DND-41 (cell line): ENCODE measurements around the gene RAD18.

Experiments used
- ATAC-seq: fragments of 200-7000 bp; cut with Tn5 transposase; 3 replicates; pipeline ENCODE4 v1.9.1; 2021; ENCODE audit warnings: low read depth; ENCODE audit not compliant: insufficient read depth
- DNase-seq: peaks from one replicate; pipeline ENCODE4 v3.0.0-alpha.2; 2020
- H2AFZ ChIP-seq: 2 replicates; pipeline ENCODE4 v1.6.0; 2012; ENCODE audit warnings: low read depth, low read length
- H3K27ac ChIP-seq: 2 replicates; pipeline ENCODE4 v1.5.1; 2012; ENCODE audit warnings: low read length, inconsistent platforms
- H3K27me3 ChIP-seq: fragments of 200-600 bp; sonication (generic); 2 replicates; pipeline ENCODE4 v1.6.0; 2012; ENCODE audit warnings: low read length, mild to moderate bottlenecking, inconsistent platforms; ENCODE audit not compliant: insufficient read depth, poor library complexity
- H3K36me3 ChIP-seq: 2 replicates; pipeline ENCODE4 v1.5.1; 2012; ENCODE audit warnings: low read length, inconsistent platforms; ENCODE audit not compliant: insufficient read depth
- H3K4me1 ChIP-seq: 2 replicates; pipeline ENCODE4 v1.5.1; 2012; ENCODE audit warnings: mild to moderate bottlenecking, low read length; ENCODE audit not compliant: insufficient read depth
- H3K4me2 ChIP-seq: 2 replicates; pipeline ENCODE4 v1.6.0; 2012; ENCODE audit warnings: mild to moderate bottlenecking, moderate library complexity, low read length, inconsistent platforms; ENCODE audit not compliant: insufficient read depth
- H3K4me3 ChIP-seq, 2 experiments: fragments of 200-600 bp in 1 of 2; shearing (Covaris generic) in 1 of 2; 2 replicates each; pipeline ENCODE4 v1.5.1; 2012 to 2016; ENCODE audit warnings: inconsistent platforms in 2 of 2, low read length in 2 of 2, mild to moderate bottlenecking in 2 of 2, low read depth in 1 of 2, moderate library complexity in 1 of 2
- H3K79me2 ChIP-seq: 2 replicates; pipeline ENCODE4 v1.6.0; 2012; ENCODE audit warnings: low read length, inconsistent platforms; ENCODE audit not compliant: insufficient read depth
- H3K9ac ChIP-seq: 2 replicates; pipeline ENCODE4 v1.6.0; 2012; ENCODE audit warnings: low read depth, mild to moderate bottlenecking, inconsistent platforms, low read length, moderate library complexity
- H3K9me3 ChIP-seq: 2 replicates; pipeline ENCODE4 v1.5.1; 2012; ENCODE audit warnings: low read length, moderate library complexity, mild to moderate bottlenecking, inconsistent platforms; ENCODE audit not compliant: insufficient read depth, severe bottlenecking
- H4K20me1 ChIP-seq: 2 replicates; pipeline ENCODE4 v1.6.0; 2012; ENCODE audit warnings: low read length; ENCODE audit not compliant: insufficient read depth
- CTCF ChIP-seq: IDR thresholded peaks from 2 replicates; pipeline ENCODE4 v1.5.1; 2012; ENCODE audit warnings: borderline replicate concordance, low read length, moderate library complexity, mild to moderate bottlenecking; ENCODE audit not compliant: poor library complexity, severe bottlenecking; ENCODE audit errors: extremely low read depth
- EZH2 ChIP-seq: IDR thresholded peaks from 3 replicates; pipeline ENCODE4 v1.6.1; 2012; ENCODE audit warnings: borderline replicate concordance, low read depth, mild to moderate bottlenecking, moderate library complexity, low read length, inconsistent platforms; ENCODE audit not compliant: severe bottlenecking

RAD18 gene

GRCh38 chr3:8972639-8973038, 9.4 kb upstream of the RAD18 start:
- H3K4me3 ChIP-seq: no peak overlapping the region
- no peak overlapping the region for H3K9ac ChIP-seq
- no peak overlapping the region for H3K27ac ChIP-seq
- DNase-seq (no peak), ATAC-seq (peak; percentile 47; the same call in 1 of the 3 replicates)
- H3K9me3 ChIP-seq: no peaks in the 10 kb centered on the region
- H3K4me2 ChIP-seq: no peak overlapping the region
- no peaks in the 10 kb centered on the region for H3K79me2 ChIP-seq
- TF ChIP-seq CTCF: no peak
- TF ChIP-seq EZH2: no peak
- H3K36me3 ChIP-seq: no peaks in the 10 kb centered on the region
- peaks cover 3% of the 10 kb centered on the region; the same call in 1 of the 2 replicates for H3K4me1 ChIP-seq
- H4K20me1 ChIP-seq: no peaks in the 10 kb centered on the region
- H3K27me3 ChIP-seq: peaks cover 4% of the 10 kb centered on the region
- no peak overlapping the region for H2AFZ ChIP-seq

GRCh38 chr3:8970971-8971589, 7.8 kb upstream of the RAD18 start:
- H3K4me2 ChIP-seq: peak overlapping the region; percentile 23; the same call in 1 of the 2 replicates
- H4K20me1 ChIP-seq: no peaks in the 10 kb centered on the region
- H3K79me2 ChIP-seq: no peaks in the 10 kb centered on the region
- H3K27ac ChIP-seq: no peak overlapping the region
- H3K36me3 ChIP-seq: no peaks in the 10 kb centered on the region
- no peak overlapping the region for H3K9ac ChIP-seq
- peaks cover 3% of the 10 kb centered on the region for H3K27me3 ChIP-seq
- H3K4me1 ChIP-seq: peaks cover 3% of the 10 kb centered on the region; the same call in 1 of the 2 replicates
- H3K9me3 ChIP-seq: no peaks in the 10 kb centered on the region
- H2AFZ ChIP-seq: peak overlapping the region; percentile 13; the same call in 1 of the 2 replicates
- no peak overlapping the region for H3K4me3 ChIP-seq
- peak; percentile 69 for DNase-seq
- TF ChIP-seq CTCF: peak; percentile 92
- TF ChIP-seq EZH2: no peak
- ATAC-seq: peak; percentile 82

GRCh38 chr3:8969241-8969640, 6.0 kb upstream of the RAD18 start:
- no peak for ATAC-seq

More at GRCh38 chr3:8969241-8969640, 6.0 kb upstream of the RAD18 start:
- Histone ChIP-seq H4K20me1 (no peaks in the 10 kb centered on the region), H2AFZ (no peak overlapping the region), H3K4me3 (no peak overlapping the region), H3K27ac (no peak overlapping the region), H3K9me3 (no peaks in the 10 kb centered on the region), H3K36me3 (no peaks in the 10 kb centered on the region), H3K79me2 (no peaks in the 10 kb centered on the region), H3K27me3 (peaks cover 3% of the 10 kb centered on the region), H3K4me1 (peaks cover 3% of the 10 kb centered on the region; the same call in 1 of the 2 replicates), H3K9ac (no peak overlapping the region), H3K4me2 (no peak overlapping the region)
- no peak for TF ChIP-seq EZH2
- no peak for TF ChIP-seq CTCF
- DNase-seq: no peak
